OCI-LY1 (cell line): ENCODE results near the gene PRRC2B.

ENCODE experiments used
- EZH2 ChIP-seq: fragments of 200-600 bp; sonication (generic), shearing (Covaris generic); IDR thresholded peaks from 2 replicates; pipeline ENCODE4 v1.8.0; 2017; ENCODE audit warnings: borderline replicate concordance, mixed run types, mild to moderate bottlenecking, antibody characterized with exemption, low read length, moderate library complexity, mixed read lengths
- TF ChIP-seq, protein P1 (sequence below): fragments of 200-600 bp; sonication (generic), shearing (Covaris generic); IDR thresholded peaks from 2 replicates; pipeline ENCODE4 v1.5.1; 2017; ENCODE audit warnings: mild to moderate bottlenecking, antibody characterized with exemption, low read length, moderate library complexity, mixed read lengths

- TF ChIP-seq, protein P1, sequence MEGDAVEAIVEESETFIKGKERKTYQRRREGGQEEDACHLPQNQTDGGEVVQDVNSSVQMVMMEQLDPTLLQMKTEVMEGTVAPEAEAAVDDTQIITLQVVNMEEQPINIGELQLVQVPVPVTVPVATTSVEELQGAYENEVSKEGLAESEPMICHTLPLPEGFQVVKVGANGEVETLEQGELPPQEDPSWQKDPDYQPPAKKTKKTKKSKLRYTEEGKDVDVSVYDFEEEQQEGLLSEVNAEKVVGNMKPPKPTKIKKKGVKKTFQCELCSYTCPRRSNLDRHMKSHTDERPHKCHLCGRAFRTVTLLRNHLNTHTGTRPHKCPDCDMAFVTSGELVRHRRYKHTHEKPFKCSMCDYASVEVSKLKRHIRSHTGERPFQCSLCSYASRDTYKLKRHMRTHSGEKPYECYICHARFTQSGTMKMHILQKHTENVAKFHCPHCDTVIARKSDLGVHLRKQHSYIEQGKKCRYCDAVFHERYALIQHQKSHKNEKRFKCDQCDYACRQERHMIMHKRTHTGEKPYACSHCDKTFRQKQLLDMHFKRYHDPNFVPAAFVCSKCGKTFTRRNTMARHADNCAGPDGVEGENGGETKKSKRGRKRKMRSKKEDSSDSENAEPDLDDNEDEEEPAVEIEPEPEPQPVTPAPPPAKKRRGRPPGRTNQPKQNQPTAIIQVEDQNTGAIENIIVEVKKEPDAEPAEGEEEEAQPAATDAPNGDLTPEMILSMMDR = no peak
- TF ChIP-seq EZH2 = no peak
These were observed 48.5 kb downstream of the PRRC2B start for GRCh38 chr9:131442351-131442750.
